GM18511 (cell line): ENCODE results near the gene ALKBH4.
"Not testable (repeated sequence)": the region's sequence is repeated elsewhere in the genome, so short reads cannot be mapped to it uniquely, and the experiment has no call there.

Source experiments
- ATAC-seq: cut with Tn5 transposase; IDR thresholded peaks from one replicate; pipeline ENCODE4 v1.9.1; 2021; ENCODE audit warnings: mild to moderate bottlenecking, moderate library complexity; ENCODE audit not compliant: unreplicated experiment

Gene ALKBH4

GRCh38 chr7:102464577-102465280 lies at the start of gene ALKBH4, which contains the start of gene LRWD1:
ALKBH4 (minus strand) TSS chr7:102464863; CDS start chr7:102464836, 27 bp downstream.
LRWD1 (plus strand) TSS chr7:102464984; CDS start chr7:102465081, 97 bp downstream.
- peak; percentile 91 for ATAC-seq

GRCh38 chr7:102512642-102513221 lies 48.1 kb upstream of the ALKBH4 start:
- not testable (repeated sequence) for ATAC-seq

GRCh38 chr7:102511860-102512522 lies 47.3 kb upstream of the ALKBH4 start:
- ATAC-seq, result peak; percentile 46

DNA sequence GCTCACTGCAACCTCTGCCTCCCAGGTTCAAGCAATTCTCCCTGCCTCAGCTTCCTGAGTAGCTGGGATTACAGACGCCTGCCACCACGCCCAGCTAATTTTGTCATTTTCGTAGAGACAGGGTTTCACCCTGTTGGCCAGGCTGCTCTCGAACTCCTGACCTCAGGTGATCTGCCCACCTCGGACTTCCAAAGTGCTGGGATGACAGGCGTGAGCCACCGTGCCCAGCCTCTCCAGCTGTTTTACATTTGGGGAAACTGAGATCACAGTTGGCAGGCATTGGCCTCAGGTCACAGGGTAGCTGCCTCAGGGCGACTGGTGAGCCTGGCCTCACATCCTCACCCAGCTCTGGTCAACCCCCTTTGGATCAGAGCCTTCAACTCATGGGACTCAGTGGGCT lies 45.9 kb upstream of the ALKBH4 start:
- ATAC-seq, result not testable (repeated sequence)

DNA sequence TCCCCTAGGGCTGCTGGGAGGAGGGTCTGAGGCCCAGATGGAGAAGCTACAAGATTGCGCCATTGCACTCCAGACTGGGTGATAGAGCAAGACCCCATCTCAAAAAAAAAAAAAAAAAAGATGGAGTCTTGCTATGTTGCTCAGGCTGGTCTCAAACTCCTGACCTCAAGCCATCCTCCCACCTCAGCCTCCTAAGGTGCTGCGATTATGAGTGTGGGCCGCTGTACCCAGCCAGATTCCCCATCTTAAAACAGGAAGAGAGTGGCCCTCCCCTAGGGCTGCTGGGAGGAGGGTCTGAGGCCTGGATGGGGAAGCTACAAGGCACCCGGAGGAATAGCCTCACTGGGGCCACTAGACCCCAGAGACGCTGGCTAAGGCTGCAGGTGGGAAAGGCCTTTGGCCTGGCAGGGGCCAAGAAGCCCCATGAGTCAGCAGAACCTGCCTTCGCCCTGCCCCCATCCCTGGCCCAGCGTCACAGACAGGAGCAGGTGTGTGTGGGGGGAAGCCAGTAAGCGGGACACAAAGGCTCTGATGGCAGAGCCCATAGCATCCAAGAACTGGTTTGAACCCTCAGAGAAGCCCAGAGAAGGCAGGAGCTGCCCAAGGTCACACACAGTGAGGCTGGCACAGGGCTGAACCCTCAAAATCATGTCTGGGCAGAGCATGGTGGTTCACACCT lies 42.9 kb upstream of the ALKBH4 start:
- not testable (repeated sequence) for ATAC-seq

DNA sequence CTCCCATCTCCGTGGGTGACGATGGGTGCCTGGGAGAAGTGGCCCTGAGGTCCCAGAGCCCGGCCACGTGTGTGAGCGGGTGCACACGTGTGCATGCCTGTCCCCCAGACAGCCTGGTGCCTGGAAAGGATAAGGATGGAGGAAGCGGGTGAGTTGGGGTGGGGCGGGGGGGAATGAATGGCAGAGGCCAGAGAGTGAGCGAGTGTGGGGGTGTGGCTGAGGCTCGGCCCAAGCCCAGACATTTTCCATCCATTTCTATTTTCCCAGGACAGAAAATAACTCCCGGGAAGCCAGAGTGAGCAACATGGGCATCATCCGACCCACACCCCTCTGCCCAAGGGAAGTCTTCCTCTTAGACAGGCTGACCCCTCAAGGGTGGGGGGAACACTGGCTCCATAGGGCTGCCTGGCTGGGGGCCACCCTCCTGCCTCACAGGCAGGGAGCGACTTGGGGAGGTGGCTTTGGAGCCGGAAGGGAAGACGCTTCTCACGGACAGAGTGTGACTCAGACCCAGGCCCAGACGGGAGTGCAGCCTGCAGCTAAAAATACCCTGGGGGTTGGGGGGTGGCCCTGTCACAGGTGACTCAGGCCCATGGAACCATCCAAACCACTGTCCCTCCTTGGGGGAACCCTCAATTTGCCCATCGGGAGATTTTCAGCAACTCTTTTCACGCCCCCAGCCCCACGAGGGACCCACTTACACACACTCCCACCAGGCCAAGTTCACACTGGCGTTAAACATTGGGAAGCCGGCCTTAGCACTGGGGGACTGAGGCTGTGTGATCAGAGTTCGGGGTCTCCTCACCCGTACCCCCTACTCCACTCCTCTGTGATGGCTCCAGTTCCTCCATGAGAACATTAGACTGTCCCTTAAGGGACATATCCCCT lies 40.9 kb upstream of the ALKBH4 start:
- not testable (repeated sequence) for ATAC-seq

DNA sequence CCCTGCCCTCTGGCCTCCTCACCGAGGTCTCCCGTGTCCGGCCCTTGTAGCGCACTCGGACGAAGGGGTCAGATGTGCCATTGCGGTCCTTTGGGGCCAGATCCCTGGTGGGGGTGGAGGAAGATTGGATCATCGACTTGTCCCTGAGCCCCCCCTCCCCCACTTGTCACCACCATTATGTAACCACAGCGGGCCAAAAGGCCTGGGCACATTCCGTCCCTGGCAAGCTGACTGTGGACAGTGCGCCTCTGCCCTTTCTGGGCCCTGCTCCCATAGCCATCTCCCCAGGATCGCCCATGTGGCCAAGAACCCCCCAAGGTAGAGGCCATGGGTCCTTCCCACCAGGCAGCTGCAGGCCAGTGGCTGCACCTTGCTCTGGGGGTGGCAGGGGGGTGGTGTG lies 38.5 kb upstream of the ALKBH4 start:
- ATAC-seq, result not testable (repeated sequence)

GRCh38 chr7:102498321-102498720 lies 33.7 kb upstream of the ALKBH4 start:
- not testable (repeated sequence) for ATAC-seq

DNA sequence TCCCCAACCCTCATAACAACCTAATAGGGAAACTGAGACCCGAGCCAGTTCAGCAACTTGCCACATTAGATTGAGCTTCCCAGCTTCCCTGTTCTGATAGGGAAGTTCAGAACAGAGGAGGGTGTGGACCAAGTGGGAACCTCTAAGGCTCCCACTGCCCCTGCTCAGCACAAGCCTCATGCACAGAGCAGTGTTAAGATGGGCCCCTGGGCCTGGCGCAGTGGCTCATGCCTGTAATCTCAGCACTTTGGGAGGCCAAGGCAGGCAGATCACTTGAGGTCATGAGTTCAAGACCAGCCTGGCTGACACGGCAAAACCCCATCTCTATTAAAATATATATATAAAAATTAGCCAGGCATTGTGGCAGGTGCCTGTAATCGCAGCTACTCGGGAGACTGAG lies 32.6 kb upstream of the ALKBH4 start:
- ATAC-seq, result not testable (repeated sequence)

DNA sequence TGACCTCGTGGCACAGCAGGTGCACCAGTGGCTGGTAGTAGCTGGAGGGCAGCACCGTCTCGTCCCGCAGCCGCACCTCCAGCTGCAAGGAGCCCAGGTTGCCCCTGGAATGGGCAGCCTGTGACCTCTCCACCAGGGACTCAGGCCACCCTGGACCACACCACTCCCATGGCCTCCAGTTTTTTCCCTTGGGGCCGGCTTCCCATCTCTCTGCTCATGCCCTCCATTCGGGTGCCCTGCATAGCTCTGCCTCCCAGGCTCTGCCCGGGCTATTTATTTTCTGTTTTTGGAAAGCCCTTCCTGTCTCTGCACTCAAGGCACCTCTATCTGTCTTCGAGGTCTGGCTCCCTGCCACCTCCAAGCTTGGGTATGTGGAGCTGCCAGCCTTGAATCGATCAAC lies 32.2 kb upstream of the ALKBH4 start:
- not testable (repeated sequence) for ATAC-seq

GRCh38 chr7:102494473-102495149 lies 29.9 kb upstream of the ALKBH4 start:
- ATAC-seq, result peak; percentile 70

DNA sequence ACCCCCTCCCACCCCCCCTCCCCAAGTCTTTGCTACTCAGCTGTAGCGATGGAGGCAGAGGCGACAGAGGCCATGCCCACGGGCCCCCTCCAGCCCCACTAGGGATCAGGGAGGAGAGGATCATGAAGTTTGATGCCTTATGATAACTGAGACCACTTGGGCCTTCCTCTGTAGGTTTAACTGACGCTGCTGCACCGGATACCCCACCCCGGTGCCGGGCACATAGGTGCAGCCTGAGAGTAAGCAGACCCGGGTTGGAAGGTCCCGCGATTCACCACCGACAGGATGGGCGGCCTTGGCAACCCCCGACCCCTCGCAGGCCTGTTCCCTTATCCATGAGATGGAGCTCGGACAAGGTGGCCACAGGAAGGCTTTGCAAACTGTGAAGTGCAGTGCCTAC lies 29.4 kb upstream of the ALKBH4 start:
- ATAC-seq, result peak; percentile 1

GRCh38 chr7:102493220-102493935 lies 28.7 kb upstream of the ALKBH4 start:
- peak; percentile 53 for ATAC-seq

DNA sequence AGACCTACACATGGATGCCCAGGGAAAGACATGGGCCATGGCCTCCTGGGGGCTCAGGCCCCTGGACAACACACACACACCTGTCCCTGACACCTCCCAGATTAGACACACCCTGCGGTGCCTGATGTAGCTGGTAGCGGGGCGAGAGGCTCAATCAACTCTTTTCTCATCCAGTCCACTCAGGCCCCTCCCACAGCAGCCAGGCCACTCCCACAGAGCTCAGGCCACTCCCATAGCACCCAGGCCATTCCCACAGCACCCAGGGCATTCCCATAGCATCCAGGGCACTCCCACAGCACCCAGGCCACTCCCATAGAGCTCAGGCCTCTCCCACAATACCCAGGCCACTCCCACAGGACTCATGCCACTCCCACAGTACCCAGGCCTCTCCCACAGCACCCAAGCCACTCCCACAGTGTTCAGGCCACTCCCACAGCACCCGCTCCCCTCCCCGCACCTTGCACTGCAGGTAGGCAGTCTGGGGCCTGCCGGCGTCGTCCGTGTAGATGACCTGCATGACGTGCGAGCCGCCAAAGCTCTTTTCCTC lies 25.9 kb upstream of the ALKBH4 start:
- ATAC-seq, result peak; percentile 42

GRCh38 chr7:102484317-102484716 lies 19.7 kb upstream of the ALKBH4 start:
- not testable (repeated sequence) for ATAC-seq

DNA sequence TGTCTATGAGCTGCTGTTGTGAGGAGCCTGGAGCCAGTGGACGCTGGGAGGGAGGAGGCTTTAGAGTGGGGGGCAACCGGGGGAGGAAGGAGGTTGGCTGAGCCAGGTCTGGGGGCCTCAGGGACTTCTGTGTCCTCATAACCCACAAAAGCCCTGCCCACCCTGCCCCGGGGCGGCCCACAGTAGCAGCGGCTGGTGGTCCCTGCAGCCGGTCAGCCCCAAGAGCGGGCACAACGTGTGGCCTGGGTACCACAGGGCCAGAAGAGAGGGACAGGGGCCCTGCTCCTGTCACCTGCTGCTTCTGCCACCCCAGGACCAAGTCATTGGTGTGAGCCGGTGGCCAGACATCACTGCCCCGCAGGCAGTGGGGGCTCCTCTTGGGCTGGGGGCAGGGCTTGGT lies 17.3 kb upstream of the ALKBH4 start:
- ATAC-seq, result not testable (repeated sequence)

GRCh38 chr7:102479982-102480637 lies 15.4 kb upstream of the ALKBH4 start:
- ATAC-seq, result not testable (repeated sequence)

- peak; percentile 43 for ATAC-seq
Measured at GRCh38 chr7:102479209-102479584, 14.5 kb upstream of the ALKBH4 start.
